HepG2 (cell line): ENCODE data around the gene TLE1.

Experiments used
- CBX5 ChIP-seq: sonication (generic); formaldehyde crosslinking; IDR thresholded peaks from 2 replicates; pipeline ENCODE4 v1.4.0; 2020; ENCODE audit warnings: missing genetic modification reagents, borderline replicate concordance
- CHD2 ChIP-seq: IDR thresholded peaks from 2 replicates; pipeline ENCODE4 v1.6.1; 2011; ENCODE audit warnings: low read depth, low read length, improper control_type of control experiment
- CTCF ChIP-seq: sonication (generic); formaldehyde crosslinking; IDR thresholded peaks from 2 replicates; pipeline ENCODE4 v1.5.0; 2020; ENCODE audit warnings: mild to moderate bottlenecking, missing genetic modification reagents, moderate library complexity
- JUNB ChIP-seq: sonication (generic); formaldehyde crosslinking; IDR thresholded peaks from 2 replicates; pipeline ENCODE4 v1.8.0; 2022; ENCODE audit warnings: missing genetic modification reagents, mild to moderate bottlenecking, borderline replicate concordance
- POLR2AphosphoS5 ChIP-seq: IDR thresholded peaks from 2 replicates; pipeline ENCODE4 v1.6.1; 2012; ENCODE audit warnings: low read depth, low read length
- ZFX ChIP-seq: sonication (generic); formaldehyde crosslinking; IDR thresholded peaks from 2 replicates; pipeline ENCODE4 v1.4.0; 2020; ENCODE audit warnings: mild to moderate bottlenecking, low read depth, missing genetic modification reagents, moderate library complexity
- TF ChIP-seq, protein P1 (sequence below): sonication (generic); formaldehyde crosslinking; IDR thresholded peaks from 2 replicates; pipeline ENCODE4 v1.5.1; 2020; ENCODE audit warnings: mild to moderate bottlenecking, missing genetic modification reagents, moderate library complexity

GRCh38 chr9:81693671-81694378, 4.5 kb upstream of the TLE1 start:
- TF ChIP-seq POLR2AphosphoS5 (no peak), ZFX (CRISPR knock-in tag) (no peak), CTCF (CRISPR knock-in tag) (no peak), CHD2 (no peak), JUNB (CRISPR knock-in tag) (no peak), CBX5 (no peak)
- TF ChIP-seq, protein P1, sequence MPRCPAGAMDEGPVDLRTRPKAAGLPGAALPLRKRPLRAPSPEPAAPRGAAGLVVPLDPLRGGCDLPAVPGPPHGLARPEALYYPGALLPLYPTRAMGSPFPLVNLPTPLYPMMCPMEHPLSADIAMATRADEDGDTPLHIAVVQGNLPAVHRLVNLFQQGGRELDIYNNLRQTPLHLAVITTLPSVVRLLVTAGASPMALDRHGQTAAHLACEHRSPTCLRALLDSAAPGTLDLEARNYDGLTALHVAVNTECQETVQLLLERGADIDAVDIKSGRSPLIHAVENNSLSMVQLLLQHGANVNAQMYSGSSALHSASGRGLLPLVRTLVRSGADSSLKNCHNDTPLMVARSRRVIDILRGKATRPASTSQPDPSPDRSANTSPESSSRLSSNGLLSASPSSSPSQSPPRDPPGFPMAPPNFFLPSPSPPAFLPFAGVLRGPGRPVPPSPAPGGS (CRISPR knock-in tag), result no peak
